B cell (primary cell): ENCODE results near the gene RTTN.

Experiments used
- EZH2 ChIP-seq: IDR thresholded peaks from 2 replicates; pipeline ENCODE4 v1.6.1; 2012; ENCODE audit warnings: borderline replicate concordance, low read depth, mild to moderate bottlenecking, moderate library complexity, low read length; ENCODE audit not compliant: insufficient read depth, poor library complexity, severe bottlenecking
- TF ChIP-seq, protein P1 (sequence below): fragments of 200-600 bp; IDR thresholded peaks from one replicate; pipeline ENCODE4 v1.8.0; 2022; ENCODE audit warnings: antibody characterized with exemption, mild to moderate bottlenecking

DNA sequence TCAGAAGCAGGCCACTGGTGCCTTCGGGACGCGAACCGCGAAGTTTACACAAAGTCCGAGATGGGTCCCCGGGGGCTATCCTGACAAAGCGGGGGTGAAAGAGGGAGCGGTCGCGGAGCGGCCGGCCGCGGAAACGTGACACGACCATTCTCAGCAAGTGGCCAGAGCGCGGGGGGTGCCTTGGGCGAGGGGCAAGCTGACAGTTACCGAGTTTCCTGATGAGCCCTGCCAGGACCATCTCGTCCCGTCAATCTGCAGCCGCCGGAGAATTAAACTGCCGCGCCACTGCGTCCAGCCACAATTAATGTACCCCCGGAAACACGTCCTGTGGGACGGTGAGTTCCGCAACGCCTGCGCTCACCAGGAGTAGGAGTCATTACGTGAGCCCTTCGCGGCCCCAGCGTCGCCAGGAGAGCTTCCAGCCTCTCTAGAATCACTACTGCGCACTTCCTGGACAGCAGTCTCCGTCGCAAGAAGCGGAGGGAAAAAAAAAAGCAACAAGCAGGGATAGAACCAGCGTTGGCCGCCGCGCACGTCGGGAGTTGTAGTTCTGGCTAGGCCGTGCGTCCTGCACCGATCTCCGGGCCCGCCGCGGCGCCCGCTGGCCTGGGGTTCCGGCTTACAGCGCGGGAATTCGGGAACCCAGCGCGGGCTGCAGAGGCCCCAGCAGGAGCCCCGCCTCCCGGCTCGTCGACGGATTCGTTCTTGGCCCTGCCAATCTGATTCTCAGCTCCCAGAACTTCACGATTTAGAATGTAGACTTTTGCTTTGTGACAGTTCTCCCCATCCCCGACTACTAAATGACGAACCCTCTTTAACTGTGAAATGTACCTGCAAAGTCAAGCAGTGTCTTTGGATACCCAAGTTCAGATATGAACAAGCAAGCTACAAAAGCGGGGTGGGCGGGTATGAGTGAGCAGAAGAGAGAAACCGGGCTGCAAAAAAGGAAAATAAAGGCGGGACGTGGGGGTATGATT, at the start of gene RTTN:
- TF ChIP-seq, protein P1, sequence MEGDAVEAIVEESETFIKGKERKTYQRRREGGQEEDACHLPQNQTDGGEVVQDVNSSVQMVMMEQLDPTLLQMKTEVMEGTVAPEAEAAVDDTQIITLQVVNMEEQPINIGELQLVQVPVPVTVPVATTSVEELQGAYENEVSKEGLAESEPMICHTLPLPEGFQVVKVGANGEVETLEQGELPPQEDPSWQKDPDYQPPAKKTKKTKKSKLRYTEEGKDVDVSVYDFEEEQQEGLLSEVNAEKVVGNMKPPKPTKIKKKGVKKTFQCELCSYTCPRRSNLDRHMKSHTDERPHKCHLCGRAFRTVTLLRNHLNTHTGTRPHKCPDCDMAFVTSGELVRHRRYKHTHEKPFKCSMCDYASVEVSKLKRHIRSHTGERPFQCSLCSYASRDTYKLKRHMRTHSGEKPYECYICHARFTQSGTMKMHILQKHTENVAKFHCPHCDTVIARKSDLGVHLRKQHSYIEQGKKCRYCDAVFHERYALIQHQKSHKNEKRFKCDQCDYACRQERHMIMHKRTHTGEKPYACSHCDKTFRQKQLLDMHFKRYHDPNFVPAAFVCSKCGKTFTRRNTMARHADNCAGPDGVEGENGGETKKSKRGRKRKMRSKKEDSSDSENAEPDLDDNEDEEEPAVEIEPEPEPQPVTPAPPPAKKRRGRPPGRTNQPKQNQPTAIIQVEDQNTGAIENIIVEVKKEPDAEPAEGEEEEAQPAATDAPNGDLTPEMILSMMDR: no peak
- TF ChIP-seq EZH2: no peak
